HG02852 (cell line): ENCODE data around the gene SIMC1.
A peak's percentile ranks its signal among the peaks of the same experiment; 100 is the strongest.
"Not testable (repeated sequence)": the region's sequence is repeated elsewhere in the genome, so short reads cannot be mapped to it uniquely, and the experiment has no call there.

Experiments used
- ATAC-seq: cut with Tn5 transposase; IDR thresholded peaks from one replicate; pipeline ENCODE4 v1.9.1; 2021; ENCODE audit warnings: mild to moderate bottlenecking, moderate library complexity; ENCODE audit not compliant: unreplicated experiment

The SIMC1 gene

GRCh38 chr5:176290057-176290840 is 52.0 kb downstream of the SIMC1 start:
- not testable (repeated sequence) for ATAC-seq

GRCh38 chr5:176305356-176305755 is 67.1 kb downstream of the SIMC1 start:
- not testable (repeated sequence) for ATAC-seq

- no peak for ATAC-seq
Measured at GRCh38 chr5:176317534-176318374, 79.5 kb downstream of the SIMC1 start.

- ATAC-seq = no peak
Measured at GRCh38 chr5:176319827-176320554, 81.8 kb downstream of the SIMC1 start.

- no peak for ATAC-seq
Measured at GRCh38 chr5:176320577-176320976, 82.4 kb downstream of the SIMC1 start.

GRCh38 chr5:176334031-176334770 is 96.0 kb downstream of the SIMC1 start:
- ATAC-seq = no peak

- ATAC-seq = no peak
Measured at GRCh38 chr5:176337913-176338312, 99.7 kb downstream of the SIMC1 start.

- no peak for ATAC-seq
Measured at GRCh38 chr5:176339304-176339703, 101.1 kb downstream of the SIMC1 start.

GRCh38 chr5:176341325-176342157 is 103.3 kb downstream of the SIMC1 start:
- ATAC-seq = no peak

GRCh38 chr5:176342158-176342483 is 103.9 kb downstream of the SIMC1 start:
- no peak for ATAC-seq

GRCh38 chr5:176342766-176343458 is 104.7 kb downstream of the SIMC1 start:
- ATAC-seq = no peak

- ATAC-seq = no peak
Measured at GRCh38 chr5:176350416-176350815, 112.2 kb downstream of the SIMC1 start.

GRCh38 chr5:176352116-176352878 is 114.1 kb downstream of the SIMC1 start:
- peak; percentile 59 for ATAC-seq

GRCh38 chr5:176353533-176353932 is 115.3 kb downstream of the SIMC1 start:
- no peak for ATAC-seq

- no peak for ATAC-seq
Measured at GRCh38 chr5:176355400-176356178, 117.4 kb downstream of the SIMC1 start.

GRCh38 chr5:176356179-176356566 is 117.9 kb downstream of the SIMC1 start:
- ATAC-seq = no peak

- ATAC-seq = no peak
Measured at GRCh38 chr5:176359658-176360057, 121.4 kb downstream of the SIMC1 start.

GRCh38 chr5:176360894-176361436 is 122.7 kb downstream of the SIMC1 start:
- ATAC-seq = no peak
